Fibroblast of villous mesenchyme (primary cell): ENCODE measurements around the gene ADAM15. TPM values are rescaled to one million over a fixed set of nuclear protein-coding genes. Genes with fewer than 3 reads are reported as not detected.

Experiments used
- DNase-seq: peaks from one replicate; pipeline ENCODE4 v3.0.0-alpha.2; 2010; ENCODE audit warnings: low read depth
- H3K4me3 ChIP-seq: 2 replicates; pipeline ENCODE4 v1.5.1; 2011; ENCODE audit warnings: low read depth, mild to moderate bottlenecking, low read length
- CTCF ChIP-seq: IDR thresholded peaks from 2 replicates; pipeline ENCODE4 v1.5.1; 2012; ENCODE audit warnings: low read depth, mild to moderate bottlenecking, low read length; ENCODE audit not compliant: insufficient read depth
- total RNA-seq: library from RNA; depleted of rRNA; stranded (reverse); fragments of >200 nt; gene quantifications from 2 replicates; pipeline ENCODE4 v1.2.3, GENCODE V29; 2012

Gene ADAM15
- total RNA-seq, 1 donor: 49.2 TPM

- no peak for TF ChIP-seq CTCF
- DNase-seq: no peak
- no peak overlapping the region for H3K4me3 ChIP-seq
Measured at GRCh38 chr1:155083052-155083541, 32.0 kb downstream of the ADAM15 start.

DNA sequence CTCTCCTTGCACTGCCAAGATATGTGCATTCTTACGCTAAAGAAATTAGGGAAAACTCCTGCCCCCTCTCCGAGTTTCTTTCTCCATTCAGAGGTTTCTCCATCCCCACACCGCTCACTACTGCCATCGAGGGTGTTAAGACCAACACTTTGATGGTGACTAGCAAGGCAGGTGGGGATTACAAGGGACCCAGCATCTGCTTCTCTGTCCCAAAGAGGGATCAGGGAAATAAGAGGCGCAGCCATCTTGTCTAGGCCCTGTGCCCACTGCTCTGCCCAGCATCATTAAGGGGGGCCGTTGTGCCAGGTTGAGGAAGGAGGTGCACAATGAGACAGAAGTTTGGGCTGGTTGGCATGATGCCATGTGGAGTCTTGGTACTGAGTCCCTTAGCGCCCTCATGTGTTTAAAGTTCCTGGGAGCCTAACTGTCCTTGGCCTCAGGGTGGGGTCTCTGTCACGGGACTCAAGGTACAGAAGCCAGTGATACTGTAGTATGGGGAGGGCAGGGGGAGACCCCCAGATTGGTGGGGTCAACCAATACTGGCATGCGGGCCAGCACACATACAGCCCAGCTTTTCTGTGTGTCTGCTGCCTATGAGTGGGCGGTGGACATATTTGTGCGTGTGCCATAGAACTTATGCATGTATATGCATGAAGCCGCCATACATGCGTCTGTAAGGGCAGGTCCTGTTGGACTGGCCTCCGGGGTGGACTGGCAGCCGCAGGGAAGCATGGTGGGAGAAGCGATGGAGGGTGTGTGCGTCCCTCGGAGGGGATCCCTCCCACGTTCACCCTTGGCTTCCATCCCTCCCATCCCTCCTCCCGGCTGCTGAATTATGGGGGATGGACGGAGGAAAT is 33.0 kb downstream of the ADAM15 start:
- peak overlapping the region; percentile 88 for H3K4me3 ChIP-seq
- peak; percentile 9 for TF ChIP-seq CTCF
- peak; percentile 23 for DNase-seq

- TF ChIP-seq CTCF: peak; percentile 96
- H3K4me3 ChIP-seq: peak overlapping the region; percentile 88
- DNase-seq: peak; percentile 94
Measured at GRCh38 chr1:155084722-155085503, 33.8 kb downstream of the ADAM15 start.

- peak overlapping the region; percentile 88 for H3K4me3 ChIP-seq
- no peak for DNase-seq
- no peak for TF ChIP-seq CTCF
Measured at GRCh38 chr1:155085504-155086127, 34.5 kb downstream of the ADAM15 start.

- H3K4me3 ChIP-seq: peak overlapping the region; percentile 88
- peak; percentile 84 for TF ChIP-seq CTCF
- DNase-seq: peak; percentile 41
Measured at GRCh38 chr1:155086128-155086741, 35.1 kb downstream of the ADAM15 start.

- no peak for TF ChIP-seq CTCF
Measured at GRCh38 chr1:155086856-155087535, 35.9 kb downstream of the ADAM15 start.

More at GRCh38 chr1:155086856-155087535, 35.9 kb downstream of the ADAM15 start:
- DNase-seq: no peak
- no peak overlapping the region for H3K4me3 ChIP-seq
